ENCODE measurements around the gene SLC6A18. TPM values are rescaled to one million over a fixed set of nuclear protein-coding genes. Genes with fewer than 3 reads are reported as not detected.

SLC6A18 gene
- total and polyA plus RNA-seq, 2 of the 13 experiments (the other 11 are each of a cell fraction or from before 2014, with no cell fraction given): not detected

DNA sequence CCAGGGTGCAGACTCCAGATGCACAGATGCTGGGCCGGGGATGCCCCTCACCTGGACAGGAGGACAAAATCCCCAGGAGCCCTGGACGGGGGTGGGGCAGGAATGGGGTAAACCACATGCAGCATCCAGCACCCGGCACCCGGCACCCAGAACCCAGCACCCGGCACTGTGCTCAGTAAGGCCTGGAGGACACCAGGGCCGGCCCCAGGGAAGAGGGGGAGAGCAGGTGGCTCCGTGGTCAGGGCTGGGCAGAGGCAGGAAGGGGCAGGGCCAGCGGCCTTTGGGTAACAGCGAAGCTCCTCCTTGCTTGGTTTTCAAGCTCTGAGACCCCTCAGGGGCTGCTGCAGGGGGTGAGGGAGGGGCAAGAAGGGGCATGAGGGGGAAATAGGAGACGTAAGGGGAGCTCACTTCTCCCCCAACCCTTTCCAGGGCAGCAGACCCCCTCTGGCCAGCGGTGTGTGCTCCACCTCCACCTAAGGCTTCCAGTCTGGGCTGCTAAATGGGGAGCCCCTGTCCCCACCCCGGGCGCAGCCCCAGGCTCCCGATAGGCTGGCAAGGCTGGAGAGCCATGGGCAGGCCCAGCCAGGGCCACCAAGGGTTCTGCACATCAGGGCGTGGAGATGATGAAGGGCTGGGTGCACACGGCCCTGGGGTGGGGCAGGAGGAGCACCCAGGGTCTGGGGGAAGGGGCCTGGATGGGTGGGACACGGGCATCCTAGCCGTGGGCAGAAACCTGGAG, 41.6 kb upstream of the SLC6A18 start (continued):
- 0 out of 2 replicates have a peak, but pooled peaks have one; percentile 23 for TF ChIP-seq ZNF563 (CRISPR knock-in tag; IDR thresholded peaks at IDR 0.05)
- TF ChIP-seq, protein P1, sequence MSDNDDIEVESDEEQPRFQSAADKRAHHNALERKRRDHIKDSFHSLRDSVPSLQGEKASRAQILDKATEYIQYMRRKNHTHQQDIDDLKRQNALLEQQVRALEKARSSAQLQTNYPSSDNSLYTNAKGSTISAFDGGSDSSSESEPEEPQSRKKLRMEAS (IDR thresholded peaks at IDR 0.05): peak; percentile 54
- 0 out of 2 replicates have a peak, but pooled peaks have one; percentile 37 for TF ChIP-seq MTF2 (CRISPR knock-in tag; IDR thresholded peaks at IDR 0.05; ENCODE audit: borderline replicate concordance)
- 0 out of 2 replicates have a peak, but pooled peaks have one; percentile 4 for TF ChIP-seq SOX5 (CRISPR knock-in tag; IDR thresholded peaks at IDR 0.05; ENCODE audit: borderline replicate concordance)
- TF ChIP-seq ELF4 (CRISPR knock-in tag; IDR thresholded peaks at IDR 0.05; ENCODE audit: borderline replicate concordance): 0 out of 2 replicates have a peak, but pooled peaks have one; percentile 33
- TF ChIP-seq, protein P2, sequence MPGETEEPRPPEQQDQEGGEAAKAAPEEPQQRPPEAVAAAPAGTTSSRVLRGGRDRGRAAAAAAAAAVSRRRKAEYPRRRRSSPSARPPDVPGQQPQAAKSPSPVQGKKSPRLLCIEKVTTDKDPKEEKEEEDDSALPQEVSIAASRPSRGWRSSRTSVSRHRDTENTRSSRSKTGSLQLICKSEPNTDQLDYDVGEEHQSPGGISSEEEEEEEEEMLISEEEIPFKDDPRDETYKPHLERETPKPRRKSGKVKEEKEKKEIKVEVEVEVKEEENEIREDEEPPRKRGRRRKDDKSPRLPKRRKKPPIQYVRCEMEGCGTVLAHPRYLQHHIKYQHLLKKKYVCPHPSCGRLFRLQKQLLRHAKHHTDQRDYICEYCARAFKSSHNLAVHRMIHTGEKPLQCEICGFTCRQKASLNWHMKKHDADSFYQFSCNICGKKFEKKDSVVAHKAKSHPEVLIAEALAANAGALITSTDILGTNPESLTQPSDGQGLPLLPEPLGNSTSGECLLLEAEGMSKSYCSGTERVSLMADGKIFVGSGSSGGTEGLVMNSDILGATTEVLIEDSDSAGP (CRISPR knock-in tag; IDR thresholded peaks at IDR 0.05; ENCODE audit: borderline replicate concordance): peak; percentile 70; the same call in 1 of the 2 replicates
- 0 out of 2 replicates have a peak, but pooled peaks have one; percentile 9 for TF ChIP-seq POGZ (CRISPR knock-in tag; IDR thresholded peaks at IDR 0.05)
- TF ChIP-seq ZNF160 (CRISPR knock-in tag; IDR thresholded peaks at IDR 0.05): 0 out of 2 replicates have a peak, but pooled peaks have one; percentile 35
- TF ChIP-seq ZEB1 (IDR thresholded peaks at IDR 0.05; ENCODE audit: insufficient replicate concordance, low read depth): peak; percentile 74
- TF ChIP-seq SNAI1 (CRISPR knock-in tag; IDR thresholded peaks at IDR 0.05; ENCODE audit: borderline replicate concordance): 0 out of 2 replicates have a peak, but pooled peaks have one; percentile 44
- no peak for TF ChIP-seq HNRNPUL1 (IDR thresholded peaks at IDR 0.05; ENCODE audit: low read depth, low read length)
- TF ChIP-seq, protein P3, sequence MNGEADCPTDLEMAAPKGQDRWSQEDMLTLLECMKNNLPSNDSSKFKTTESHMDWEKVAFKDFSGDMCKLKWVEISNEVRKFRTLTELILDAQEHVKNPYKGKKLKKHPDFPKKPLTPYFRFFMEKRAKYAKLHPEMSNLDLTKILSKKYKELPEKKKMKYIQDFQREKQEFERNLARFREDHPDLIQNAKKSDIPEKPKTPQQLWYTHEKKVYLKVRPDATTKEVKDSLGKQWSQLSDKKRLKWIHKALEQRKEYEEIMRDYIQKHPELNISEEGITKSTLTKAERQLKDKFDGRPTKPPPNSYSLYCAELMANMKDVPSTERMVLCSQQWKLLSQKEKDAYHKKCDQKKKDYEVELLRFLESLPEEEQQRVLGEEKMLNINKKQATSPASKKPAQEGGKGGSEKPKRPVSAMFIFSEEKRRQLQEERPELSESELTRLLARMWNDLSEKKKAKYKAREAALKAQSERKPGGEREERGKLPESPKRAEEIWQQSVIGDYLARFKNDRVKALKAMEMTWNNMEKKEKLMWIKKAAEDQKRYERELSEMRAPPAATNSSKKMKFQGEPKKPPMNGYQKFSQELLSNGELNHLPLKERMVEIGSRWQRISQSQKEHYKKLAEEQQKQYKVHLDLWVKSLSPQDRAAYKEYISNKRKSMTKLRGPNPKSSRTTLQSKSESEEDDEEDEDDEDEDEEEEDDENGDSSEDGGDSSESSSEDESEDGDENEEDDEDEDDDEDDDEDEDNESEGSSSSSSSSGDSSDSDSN (CRISPR knock-in tag; IDR thresholded peaks at IDR 0.05): peak; percentile 12
- TF ChIP-seq, protein P4, sequence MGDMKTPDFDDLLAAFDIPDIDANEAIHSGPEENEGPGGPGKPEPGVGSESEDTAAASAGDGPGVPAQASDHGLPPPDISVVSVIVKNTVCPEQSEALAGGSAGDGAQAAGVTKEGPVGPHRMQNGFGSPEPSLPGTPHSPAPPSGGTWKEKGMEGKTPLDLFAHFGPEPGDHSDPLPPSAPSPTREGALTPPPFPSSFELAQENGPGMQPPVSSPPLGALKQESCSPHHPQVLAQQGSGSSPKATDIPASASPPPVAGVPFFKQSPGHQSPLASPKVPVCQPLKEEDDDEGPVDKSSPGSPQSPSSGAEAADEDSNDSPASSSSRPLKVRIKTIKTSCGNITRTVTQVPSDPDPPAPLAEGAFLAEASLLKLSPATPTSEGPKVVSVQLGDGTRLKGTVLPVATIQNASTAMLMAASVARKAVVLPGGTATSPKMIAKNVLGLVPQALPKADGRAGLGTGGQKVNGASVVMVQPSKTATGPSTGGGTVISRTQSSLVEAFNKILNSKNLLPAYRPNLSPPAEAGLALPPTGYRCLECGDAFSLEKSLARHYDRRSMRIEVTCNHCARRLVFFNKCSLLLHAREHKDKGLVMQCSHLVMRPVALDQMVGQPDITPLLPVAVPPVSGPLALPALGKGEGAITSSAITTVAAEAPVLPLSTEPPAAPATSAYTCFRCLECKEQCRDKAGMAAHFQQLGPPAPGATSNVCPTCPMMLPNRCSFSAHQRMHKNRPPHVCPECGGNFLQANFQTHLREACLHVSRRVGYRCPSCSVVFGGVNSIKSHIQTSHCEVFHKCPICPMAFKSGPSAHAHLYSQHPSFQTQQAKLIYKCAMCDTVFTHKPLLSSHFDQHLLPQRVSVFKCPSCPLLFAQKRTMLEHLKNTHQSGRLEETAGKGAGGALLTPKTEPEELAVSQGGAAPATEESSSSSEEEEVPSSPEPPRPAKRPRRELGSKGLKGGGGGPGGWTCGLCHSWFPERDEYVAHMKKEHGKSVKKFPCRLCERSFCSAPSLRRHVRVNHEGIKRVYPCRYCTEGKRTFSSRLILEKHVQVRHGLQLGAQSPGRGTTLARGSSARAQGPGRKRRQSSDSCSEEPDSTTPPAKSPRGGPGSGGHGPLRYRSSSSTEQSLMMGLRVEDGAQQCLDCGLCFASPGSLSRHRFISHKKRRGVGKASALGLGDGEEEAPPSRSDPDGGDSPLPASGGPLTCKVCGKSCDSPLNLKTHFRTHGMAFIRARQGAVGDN (CRISPR knock-in tag; IDR thresholded peaks at IDR 0.05): peak; percentile 55
- no peak for TF ChIP-seq ZNF3 (CRISPR knock-in tag; IDR thresholded peaks at IDR 0.05)
- TF ChIP-seq ZNF772 (CRISPR knock-in tag; IDR thresholded peaks at IDR 0.05): 0 out of 2 replicates have a peak, but pooled peaks have one; percentile 46
- TF ChIP-seq, protein P5, sequence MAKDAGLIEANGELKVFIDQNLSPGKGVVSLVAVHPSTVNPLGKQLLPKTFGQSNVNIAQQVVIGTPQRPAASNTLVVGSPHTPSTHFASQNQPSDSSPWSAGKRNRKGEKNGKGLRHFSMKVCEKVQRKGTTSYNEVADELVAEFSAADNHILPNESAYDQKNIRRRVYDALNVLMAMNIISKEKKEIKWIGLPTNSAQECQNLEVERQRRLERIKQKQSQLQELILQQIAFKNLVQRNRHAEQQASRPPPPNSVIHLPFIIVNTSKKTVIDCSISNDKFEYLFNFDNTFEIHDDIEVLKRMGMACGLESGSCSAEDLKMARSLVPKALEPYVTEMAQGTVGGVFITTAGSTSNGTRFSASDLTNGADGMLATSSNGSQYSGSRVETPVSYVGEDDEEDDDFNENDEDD (CRISPR knock-in tag; IDR thresholded peaks at IDR 0.05; ENCODE audit: borderline replicate concordance): 0 out of 2 replicates have a peak, but pooled peaks have one; percentile 18
- no peak for TF ChIP-seq GTF3A (CRISPR knock-in tag; conservative IDR thresholded peaks at IDR 0.05)
- TF ChIP-seq ZNF564 (CRISPR knock-in tag; IDR thresholded peaks at IDR 0.05): 0 out of 2 replicates have a peak, but pooled peaks have one; percentile 8
- TF ChIP-seq MEIS1 (CRISPR knock-in tag; IDR thresholded peaks at IDR 0.05; ENCODE audit: borderline replicate concordance): no peak

Data from HepG2 (cell line).